ENCODE measurements around the gene STOM.

STOM gene

DNA sequence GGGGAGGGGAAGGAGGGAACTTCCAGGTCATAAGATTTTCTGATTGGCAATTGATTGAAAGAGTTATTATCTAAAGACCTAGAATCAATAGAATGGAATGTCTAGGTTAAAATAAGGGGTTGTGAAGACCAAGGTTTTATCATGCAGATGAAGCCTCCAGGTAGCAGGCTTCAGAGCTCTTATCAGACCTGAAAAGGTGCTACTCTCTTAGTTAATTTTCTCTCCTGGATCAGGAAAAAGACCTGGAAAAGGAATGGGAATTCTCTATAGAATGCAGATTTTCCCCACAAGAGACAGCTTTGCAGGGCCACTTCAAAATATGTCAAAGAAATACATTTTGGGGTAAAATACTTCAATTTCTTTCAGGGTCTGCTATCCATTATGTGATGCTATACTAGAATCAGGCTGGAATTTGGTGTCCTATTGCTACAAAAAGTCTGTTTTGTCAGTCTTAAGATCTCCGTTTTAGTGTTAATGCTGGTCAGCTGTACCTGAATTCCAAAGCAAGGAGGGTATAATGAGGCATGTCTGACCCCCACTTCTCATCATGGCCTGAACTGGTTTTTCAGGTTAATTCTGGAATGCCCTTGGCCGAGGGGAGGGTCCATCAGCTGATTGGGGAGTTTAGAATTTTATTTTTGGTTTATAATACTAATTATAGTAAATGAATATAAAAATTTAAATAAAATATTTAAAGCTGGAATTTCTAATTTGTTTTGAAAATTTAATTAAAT lies 16.6 kb upstream of the STOM start:
- in situ Hi-C loops (cut with HindIII; ENCODE audit: low sequenced_read_pairs) = no loop called here
- H3K4me3 ChIP-seq (ENCODE audit: low read depth, low read length) = no peak overlapping the region
- TF ChIP-seq, protein P1, sequence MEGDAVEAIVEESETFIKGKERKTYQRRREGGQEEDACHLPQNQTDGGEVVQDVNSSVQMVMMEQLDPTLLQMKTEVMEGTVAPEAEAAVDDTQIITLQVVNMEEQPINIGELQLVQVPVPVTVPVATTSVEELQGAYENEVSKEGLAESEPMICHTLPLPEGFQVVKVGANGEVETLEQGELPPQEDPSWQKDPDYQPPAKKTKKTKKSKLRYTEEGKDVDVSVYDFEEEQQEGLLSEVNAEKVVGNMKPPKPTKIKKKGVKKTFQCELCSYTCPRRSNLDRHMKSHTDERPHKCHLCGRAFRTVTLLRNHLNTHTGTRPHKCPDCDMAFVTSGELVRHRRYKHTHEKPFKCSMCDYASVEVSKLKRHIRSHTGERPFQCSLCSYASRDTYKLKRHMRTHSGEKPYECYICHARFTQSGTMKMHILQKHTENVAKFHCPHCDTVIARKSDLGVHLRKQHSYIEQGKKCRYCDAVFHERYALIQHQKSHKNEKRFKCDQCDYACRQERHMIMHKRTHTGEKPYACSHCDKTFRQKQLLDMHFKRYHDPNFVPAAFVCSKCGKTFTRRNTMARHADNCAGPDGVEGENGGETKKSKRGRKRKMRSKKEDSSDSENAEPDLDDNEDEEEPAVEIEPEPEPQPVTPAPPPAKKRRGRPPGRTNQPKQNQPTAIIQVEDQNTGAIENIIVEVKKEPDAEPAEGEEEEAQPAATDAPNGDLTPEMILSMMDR (IDR thresholded peaks at IDR 0.05; ENCODE audit: low read depth, low read length) = no peak
- no peak for DNase-seq (ENCODE audit: low read depth, low spot score)

DNA sequence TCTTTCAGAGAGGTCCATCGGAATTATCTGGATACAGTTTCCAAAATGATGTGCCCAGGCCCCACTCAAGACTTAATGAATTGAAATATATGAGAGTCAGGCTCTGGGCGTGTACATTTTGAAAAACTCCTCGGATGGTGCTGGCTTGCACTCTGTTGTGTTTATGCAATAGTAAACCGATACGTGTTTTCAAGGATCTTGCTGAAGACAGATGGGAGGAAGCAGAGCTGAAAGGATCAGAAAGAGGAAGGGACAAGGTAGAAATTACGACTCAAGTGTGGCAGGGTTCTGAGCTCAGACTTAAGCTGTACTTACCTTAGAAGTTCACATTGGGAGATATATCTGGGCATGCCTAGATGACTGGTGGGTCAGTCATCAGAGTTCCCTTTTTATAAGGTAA lies 13.7 kb upstream of the STOM start:
- in situ Hi-C loops (cut with HindIII; ENCODE audit: low sequenced_read_pairs) = no loop called here
- DNase-seq (ENCODE audit: low read depth, low spot score) = no peak
- TF ChIP-seq, protein P1 (IDR thresholded peaks at IDR 0.05; ENCODE audit: low read depth, low read length) = no peak
- H3K4me3 ChIP-seq (ENCODE audit: low read depth, low read length) = no peak overlapping the region

DNA sequence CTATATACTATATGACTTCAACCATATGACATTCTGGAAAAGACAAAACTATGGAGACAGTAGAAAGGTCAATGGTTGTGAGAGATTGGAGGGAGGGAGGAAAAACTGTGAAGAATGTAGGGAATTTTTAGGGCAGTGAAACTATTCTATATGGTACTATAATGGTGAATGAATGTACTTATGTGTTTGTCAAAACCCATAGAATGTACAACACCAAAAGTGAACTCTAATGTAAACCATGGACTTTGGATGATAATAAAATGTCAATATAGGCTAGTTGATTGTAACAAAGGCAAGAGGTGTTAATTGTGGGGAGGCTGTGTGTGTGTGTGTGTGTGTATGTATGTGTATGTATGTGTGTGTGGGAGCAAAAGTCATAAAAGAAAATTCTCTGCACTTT lies 10.8 kb upstream of the STOM start:
- in situ Hi-C loops (cut with HindIII; ENCODE audit: low sequenced_read_pairs) = no loop called here
- TF ChIP-seq, protein P1 (IDR thresholded peaks at IDR 0.05; ENCODE audit: low read depth, low read length) = no peak
- H3K4me3 ChIP-seq (ENCODE audit: low read depth, low read length) = no peak overlapping the region
- no peak for DNase-seq (ENCODE audit: low read depth, low spot score)

DNA sequence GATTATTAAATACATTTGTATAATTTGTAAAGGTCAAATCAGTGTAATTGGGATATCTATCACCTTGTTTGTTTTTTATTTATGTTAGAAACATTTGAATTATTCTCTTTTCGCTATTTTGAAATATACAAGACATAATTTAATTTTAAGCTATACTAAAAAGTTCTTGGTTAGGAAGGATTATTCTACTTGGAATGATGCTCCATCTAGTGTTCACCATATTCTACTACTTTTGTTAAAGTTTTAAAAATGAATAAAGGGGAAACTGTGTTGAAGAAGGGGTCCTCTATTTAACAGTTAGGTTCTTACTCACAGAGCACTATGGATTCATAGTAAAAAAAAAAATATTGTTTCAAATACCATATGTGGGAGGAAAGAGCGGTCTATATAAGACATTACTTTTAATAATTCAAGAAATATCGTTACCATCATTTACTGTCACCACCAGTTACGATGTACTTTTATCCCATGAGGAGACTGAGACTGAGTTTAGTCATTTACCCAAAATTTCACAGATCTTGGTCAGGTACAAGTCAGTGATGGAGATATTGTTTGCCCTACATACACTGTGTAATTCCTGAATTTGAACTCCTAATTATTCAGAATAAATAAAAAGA lies 6.3 kb upstream of the STOM start:
- TF ChIP-seq, protein P1 (IDR thresholded peaks at IDR 0.05; ENCODE audit: low read depth, low read length) = peak; percentile 26
- DNase-seq (ENCODE audit: low read depth, low spot score) = peak; percentile 44
- no peak overlapping the region for H3K4me3 ChIP-seq (ENCODE audit: low read depth, low read length)
- in situ Hi-C loops (cut with HindIII; ENCODE audit: low sequenced_read_pairs) = no loop called here

DNA sequence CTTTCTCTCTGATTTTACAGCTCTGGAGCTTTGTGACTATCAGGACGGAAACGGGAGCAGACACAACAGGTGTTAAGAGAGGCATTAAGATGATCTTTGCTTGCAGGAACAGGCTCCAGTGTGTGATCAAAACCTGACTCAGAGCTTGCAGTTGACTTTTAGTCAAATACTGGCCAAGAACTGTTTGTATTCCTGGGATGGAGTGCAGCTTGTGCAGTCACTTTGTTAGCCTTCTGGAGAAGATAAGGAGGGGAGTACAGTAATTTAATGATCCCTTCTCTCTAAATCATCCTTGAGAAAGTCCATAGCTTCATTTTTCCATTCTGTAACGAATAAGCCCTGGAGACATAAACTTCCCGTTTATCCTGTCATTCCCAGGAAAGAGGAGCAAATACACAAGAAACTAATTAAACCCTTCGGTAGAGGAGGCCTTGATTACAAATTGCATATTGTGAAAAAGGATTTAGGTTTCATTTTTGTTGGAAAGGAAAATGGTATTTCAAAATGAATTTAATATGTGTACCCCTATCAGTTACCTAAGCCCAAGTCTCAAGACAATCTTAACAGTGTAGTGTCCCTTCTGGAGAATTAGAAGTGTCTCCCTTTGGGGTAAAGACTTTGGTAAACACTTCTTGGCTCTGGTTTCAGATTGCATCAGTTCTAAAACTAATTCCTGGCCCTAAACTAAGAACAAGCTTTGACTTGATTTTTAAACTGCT lies 3.1 kb upstream of the STOM start:
- H3K4me3 ChIP-seq (ENCODE audit: low read depth, low read length) = no peak overlapping the region
- in situ Hi-C loops (cut with HindIII; ENCODE audit: low sequenced_read_pairs) = no loop called here
- TF ChIP-seq, protein P1 (IDR thresholded peaks at IDR 0.05; ENCODE audit: low read depth, low read length) = no peak
- DNase-seq (ENCODE audit: low read depth, low spot score) = peak; percentile 43

DNA sequence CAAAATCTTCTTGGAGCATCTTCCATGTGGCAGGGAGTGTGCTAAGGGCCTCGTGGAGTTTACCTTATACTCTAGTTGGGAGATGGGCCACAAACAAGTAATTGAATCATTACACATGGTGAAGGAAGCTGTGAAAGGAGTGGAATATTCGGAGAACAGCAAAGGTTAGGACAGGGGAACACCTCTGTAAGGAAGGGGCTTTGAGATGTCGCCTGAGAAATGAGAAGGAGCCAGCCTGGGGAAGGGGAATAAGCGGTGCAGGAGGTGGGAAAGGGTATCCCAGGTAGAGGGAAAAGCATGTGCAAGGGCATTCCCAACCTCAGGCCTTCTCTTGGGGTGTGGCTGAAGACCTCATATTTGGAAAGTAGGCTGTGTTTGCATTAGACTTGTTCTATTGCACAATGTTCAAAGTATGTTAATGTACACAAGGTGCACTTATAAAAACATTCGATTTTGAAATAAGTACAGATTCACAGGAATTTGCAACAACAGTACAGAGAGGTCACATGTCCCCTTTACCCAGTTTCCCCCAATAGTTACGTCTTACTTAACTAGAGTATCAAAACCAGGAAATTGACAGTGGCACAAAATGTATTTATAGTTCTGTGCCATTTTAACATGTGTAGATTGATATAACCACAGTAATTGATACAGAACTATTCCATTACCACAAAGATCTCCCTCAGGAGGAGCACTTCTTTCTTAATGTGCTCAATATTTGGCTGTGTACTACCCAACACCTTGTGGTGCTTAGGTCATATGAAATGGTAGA lies 2.4 kb upstream of the STOM start:
- no peak for DNase-seq (ENCODE audit: low read depth, low spot score)
- TF ChIP-seq, protein P1 (IDR thresholded peaks at IDR 0.05; ENCODE audit: low read depth, low read length) = no peak
- in situ Hi-C loops (cut with HindIII; ENCODE audit: low sequenced_read_pairs) = no loop called here
- H3K4me3 ChIP-seq (ENCODE audit: low read depth, low read length) = no peak overlapping the region

Measured in astrocyte of the spinal cord (primary cell).